SK-N-SH (cell line): Measurements from ENCODE around the gene PHF20.

Source experiments
- ELF1 ChIP-seq: IDR thresholded peaks from 2 replicates; pipeline ENCODE4 v1.4.0; 2012
- TF ChIP-seq, protein P1 (sequence below): IDR thresholded peaks from 2 replicates; pipeline ENCODE4 v1.4.0; 2012; ENCODE audit warnings: low read depth

DNA sequence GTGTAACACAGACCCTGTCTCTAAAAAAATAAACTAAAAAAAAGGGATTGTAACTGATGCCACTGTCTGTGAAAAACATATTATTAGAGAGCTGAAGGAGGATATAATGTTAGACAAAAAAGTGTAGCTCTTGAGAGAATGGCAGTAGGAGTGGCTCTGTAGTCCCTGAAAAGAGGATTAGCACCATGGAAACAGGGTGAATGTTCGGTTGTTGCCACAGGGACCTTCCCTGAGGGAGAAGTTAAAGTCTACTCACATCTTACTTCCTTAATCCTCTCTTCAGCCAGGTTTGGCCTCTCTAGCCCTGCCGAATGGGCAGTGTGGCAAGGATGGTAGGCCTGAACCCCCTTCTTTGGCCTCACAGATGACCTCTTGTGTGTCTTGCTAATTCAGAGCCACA is 170.4 kb downstream of the PHF20 start:
- TF ChIP-seq, protein P1, sequence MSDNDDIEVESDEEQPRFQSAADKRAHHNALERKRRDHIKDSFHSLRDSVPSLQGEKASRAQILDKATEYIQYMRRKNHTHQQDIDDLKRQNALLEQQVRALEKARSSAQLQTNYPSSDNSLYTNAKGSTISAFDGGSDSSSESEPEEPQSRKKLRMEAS: no peak
- TF ChIP-seq ELF1: no peak
